OCI-LY7 (cell line): ENCODE data around the gene KIAA1328. TPM values are rescaled to one million over a fixed set of nuclear protein-coding genes. Genes with fewer than 3 reads are reported as not detected.

ENCODE experiments used
- BruUV-seq: library from RNA; stranded (reverse); fragments of 400-500 nt; replicated peaks from 2 replicates; lab custom pipeline; 2021; lab: Mats Ljungman, UMichigan
- CTCF ChIA-PET: fragments of 300-600 bp; sonication (Branson Sonifier 250); formaldehyde crosslinking; loops from one replicate; lab custom pipeline; 2022; ENCODE audit warnings: antibody characterized with exemption; ENCODE audit not compliant: unreplicated experiment; lab: Charles Lee
- POLR2A ChIA-PET: fragments of 300-600 bp; sonication (Branson Sonifier 250); formaldehyde crosslinking; loops from one replicate; lab custom pipeline; 2022; ENCODE audit warnings: antibody characterized with exemption; lab: Charles Lee
- DNase-seq: peaks from one replicate; pipeline ENCODE4 v3.0.0-alpha.2; 2015; ENCODE audit warnings: low spot score
- H2AFZ ChIP-seq: fragments of 200-600 bp; sonication (generic), shearing (Covaris generic); 2 replicates; pipeline ENCODE4 v1.6.1; 2014; ENCODE audit warnings: mild to moderate bottlenecking, antibody characterized with exemption, low read length, moderate library complexity
- H3K27ac ChIP-seq: fragments of 200-600 bp; sonication (generic); 2 replicates; pipeline ENCODE4 v1.5.1; 2014; ENCODE audit warnings: mixed run types, low read depth, mild to moderate bottlenecking, moderate library complexity, low read length, inconsistent platforms; ENCODE audit not compliant: poor library complexity, severe bottlenecking
- H3K36me3 ChIP-seq: fragments of 200-600 bp; sonication (generic); 2 replicates; pipeline ENCODE4 v1.6.1; 2014; ENCODE audit warnings: mild to moderate bottlenecking, antibody characterized with exemption, low read length, moderate library complexity, mixed read lengths; ENCODE audit not compliant: insufficient read depth
- H3K4me1 ChIP-seq: fragments of 200-600 bp; sonication (generic); 2 replicates; pipeline ENCODE4 v1.5.1; 2014; ENCODE audit warnings: mild to moderate bottlenecking, low read length; ENCODE audit not compliant: insufficient read depth, poor library complexity, severe bottlenecking
- H3K4me2 ChIP-seq: fragments of 200-600 bp; sonication (generic); 2 replicates; pipeline ENCODE4 v1.6.1; 2014; ENCODE audit warnings: mild to moderate bottlenecking, low read length
- H3K4me3 ChIP-seq: fragments of 200-600 bp; sonication (generic); 2 replicates; pipeline ENCODE4 v1.5.1; 2014; ENCODE audit warnings: mild to moderate bottlenecking, low read depth, low read length; ENCODE audit not compliant: poor library complexity, severe bottlenecking
- H3K79me2 ChIP-seq: fragments of 200-600 bp; sonication (generic); 2 replicates; pipeline ENCODE4 v1.6.1; 2016; ENCODE audit warnings: low read depth, mild to moderate bottlenecking, low read length, moderate library complexity, mixed read lengths; ENCODE audit not compliant: insufficient read depth
- H3K9me2 ChIP-seq: fragments of 200-600 bp; sonication (generic); 2 replicates; pipeline ENCODE4 v1.6.1; 2016; ENCODE audit warnings: mild to moderate bottlenecking, low read length, mixed read lengths; ENCODE audit not compliant: insufficient read depth
- H3K9me3 ChIP-seq: fragments of 200-600 bp; sonication (generic); 2 replicates; pipeline ENCODE4 v1.6.1; 2014; ENCODE audit warnings: mild to moderate bottlenecking, mixed run types, low read length, mixed read lengths
- H4K20me1 ChIP-seq: fragments of 200-600 bp; sonication (generic); 2 replicates; pipeline ENCODE4 v1.6.1; 2014; ENCODE audit warnings: mild to moderate bottlenecking, antibody characterized with exemption, low read length, moderate library complexity, mixed read lengths; ENCODE audit not compliant: insufficient read depth
- EZH2phosphoT487 ChIP-seq: fragments of 200-600 bp; sonication (generic); IDR thresholded peaks from 2 replicates; pipeline ENCODE4 v1.6.1; 2018; ENCODE audit warnings: low read depth, borderline replicate concordance, mild to moderate bottlenecking, mixed run types, antibody characterized with exemption, low read length, moderate library complexity, mixed read lengths
- intact Hi-C: fragments of 100-400 bp; cut with micrococcal nuclease; formaldehyde crosslinking; loops from one replicate; pipeline ENCODE4 v1.10.0; 2022; ENCODE audit not compliant: unreplicated experiment
- total RNA-seq, 2 experiments: library from RNA; depleted of rRNA in 1 of 2; stranded (reverse); fragments of >200 nt in 1 of 2; shearing (Covaris generic) in 1 of 2; gene quantifications; 2 replicates each; pipeline ENCODE4 v1.2.3, GENCODE V29; 2014 to 2022
- TF ChIP-seq, protein P1 (sequence below): fragments of 200-600 bp; sonication (generic); conservative IDR thresholded peaks from 2 replicates; pipeline ENCODE4 v1.5.1; 2014; ENCODE audit warnings: mild to moderate bottlenecking, antibody characterized with exemption, low read length, moderate library complexity, mixed read lengths

The KIAA1328 gene
- total RNA-seq, 2 experiments from 2014 or later, result 3.0 to 5.8 TPM

DNA sequence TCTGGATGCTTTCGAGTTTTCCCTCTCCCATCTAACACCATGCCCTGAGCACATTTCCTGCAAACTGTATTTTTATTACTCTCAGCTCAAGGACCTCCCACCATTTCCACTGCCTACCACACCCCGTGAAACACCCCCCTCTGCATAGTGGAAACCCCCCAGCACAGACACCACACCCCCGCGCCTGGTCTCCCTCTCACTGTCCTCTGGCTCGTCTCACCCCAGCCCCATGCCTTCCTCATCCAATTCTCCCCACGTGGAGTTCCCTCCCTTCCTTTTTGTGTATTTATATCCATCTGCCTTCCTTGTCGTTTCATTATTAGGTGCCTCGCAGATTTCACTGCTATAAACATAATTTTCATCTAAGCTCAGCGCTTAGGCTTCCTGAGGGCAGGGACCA, 429.2 kb downstream of the KIAA1328 start:
- Histone ChIP-seq H3K4me3 (no peak overlapping the region), H3K79me2 (no peaks in the 10 kb centered on the region), H4K20me1 (no peaks in the 10 kb centered on the region), H3K9me3 (no peaks in the 10 kb centered on the region), H2AFZ (no peak overlapping the region), H3K4me2 (no peak overlapping the region), H3K4me1 (no peaks in the 10 kb centered on the region), H3K9me2 (no peaks in the 10 kb centered on the region), H3K36me3 (no peaks in the 10 kb centered on the region), H3K27ac (no peak overlapping the region)
- ChIA-PET CTCF (no interaction called here), POLR2A (interaction anchor here (0.6 kb wide), 1 partner anchor 148 kb away, joined by 3 read pairs; no protein-coding TSS in a partner anchor)
- no TSS peak for BruUV-seq
- intact Hi-C loops, result no loop called here
- TF ChIP-seq EZH2phosphoT487, result no peak
- TF ChIP-seq, protein P1, sequence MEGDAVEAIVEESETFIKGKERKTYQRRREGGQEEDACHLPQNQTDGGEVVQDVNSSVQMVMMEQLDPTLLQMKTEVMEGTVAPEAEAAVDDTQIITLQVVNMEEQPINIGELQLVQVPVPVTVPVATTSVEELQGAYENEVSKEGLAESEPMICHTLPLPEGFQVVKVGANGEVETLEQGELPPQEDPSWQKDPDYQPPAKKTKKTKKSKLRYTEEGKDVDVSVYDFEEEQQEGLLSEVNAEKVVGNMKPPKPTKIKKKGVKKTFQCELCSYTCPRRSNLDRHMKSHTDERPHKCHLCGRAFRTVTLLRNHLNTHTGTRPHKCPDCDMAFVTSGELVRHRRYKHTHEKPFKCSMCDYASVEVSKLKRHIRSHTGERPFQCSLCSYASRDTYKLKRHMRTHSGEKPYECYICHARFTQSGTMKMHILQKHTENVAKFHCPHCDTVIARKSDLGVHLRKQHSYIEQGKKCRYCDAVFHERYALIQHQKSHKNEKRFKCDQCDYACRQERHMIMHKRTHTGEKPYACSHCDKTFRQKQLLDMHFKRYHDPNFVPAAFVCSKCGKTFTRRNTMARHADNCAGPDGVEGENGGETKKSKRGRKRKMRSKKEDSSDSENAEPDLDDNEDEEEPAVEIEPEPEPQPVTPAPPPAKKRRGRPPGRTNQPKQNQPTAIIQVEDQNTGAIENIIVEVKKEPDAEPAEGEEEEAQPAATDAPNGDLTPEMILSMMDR, result no peak
- DNase-seq, result no peak

DNA sequence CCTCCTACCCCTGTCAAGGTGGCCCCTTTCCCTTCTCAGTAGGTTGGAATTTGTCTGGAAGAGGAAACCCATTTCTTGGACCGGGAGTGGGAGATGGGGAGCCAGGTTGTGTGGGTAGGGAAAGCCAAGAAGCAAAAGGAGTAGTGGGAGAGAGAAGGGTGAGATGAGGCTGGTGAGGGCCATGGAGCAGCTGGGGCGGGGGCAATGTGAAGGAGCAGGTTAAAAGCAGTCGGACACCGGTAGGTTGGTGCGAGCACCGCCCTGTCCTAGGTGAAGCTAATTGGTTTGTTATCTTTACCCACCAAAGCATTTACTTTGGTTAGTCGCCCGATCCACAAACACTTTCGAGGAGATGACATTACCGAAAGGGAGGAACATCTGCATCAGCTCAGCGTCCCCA, 429.9 kb downstream of the KIAA1328 start:
- H3K9me3 ChIP-seq, result no peaks in the 10 kb centered on the region
- TF ChIP-seq EZH2phosphoT487, result no peak
- TF ChIP-seq, protein P1, result no peak
- no peak for DNase-seq
- no peaks in the 10 kb centered on the region for H4K20me1 ChIP-seq
- ChIA-PET POLR2A (interaction anchor here (0.6 kb wide), 1 partner anchor 149 kb away, joined by 3 read pairs; no protein-coding TSS in a partner anchor), CTCF (no interaction called here)
- H3K4me3 ChIP-seq, result no peak overlapping the region
- no peaks in the 10 kb centered on the region for H3K9me2 ChIP-seq
- H2AFZ ChIP-seq, result no peak overlapping the region
- H3K79me2 ChIP-seq, result no peaks in the 10 kb centered on the region
- intact Hi-C loops, result no loop called here
- no peaks in the 10 kb centered on the region for H3K4me1 ChIP-seq
- H3K36me3 ChIP-seq, result no peaks in the 10 kb centered on the region
- H3K4me2 ChIP-seq, result no peak overlapping the region
- no peak overlapping the region for H3K27ac ChIP-seq
- BruUV-seq, result no TSS peak

DNA sequence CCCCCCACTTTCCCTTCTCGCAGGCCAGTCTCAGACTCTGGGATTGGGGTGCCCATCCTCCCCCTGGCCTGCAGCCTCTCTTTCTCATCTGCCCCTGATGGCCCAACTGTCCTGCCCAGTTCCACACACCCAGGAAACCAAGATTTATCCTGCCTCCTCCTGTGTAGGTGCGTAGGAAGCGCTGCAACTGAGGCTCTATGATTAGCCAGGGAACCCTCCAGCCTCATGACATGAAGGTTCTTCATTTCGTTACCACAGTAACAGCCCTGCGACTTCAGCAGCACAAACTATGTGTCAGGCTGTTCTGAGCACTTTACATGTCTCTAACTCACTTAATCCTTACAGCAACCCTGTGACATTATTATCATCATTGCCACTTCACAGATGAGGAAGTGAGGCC, 430.8 kb downstream of the KIAA1328 start:
- H4K20me1 ChIP-seq, result no peaks in the 10 kb centered on the region
- ChIA-PET CTCF (no interaction called here), POLR2A (no interaction called here)
- no peaks in the 10 kb centered on the region for H3K36me3 ChIP-seq
- no peak overlapping the region for H3K4me2 ChIP-seq
- DNase-seq, result no peak
- no peaks in the 10 kb centered on the region for H3K4me1 ChIP-seq
- TF ChIP-seq, protein P1, result no peak
- TF ChIP-seq EZH2phosphoT487, result no peak
- BruUV-seq, result no TSS peak
- no peaks in the 10 kb centered on the region for H3K9me3 ChIP-seq
- H3K4me3 ChIP-seq, result no peak overlapping the region
- H3K9me2 ChIP-seq, result no peaks in the 10 kb centered on the region
- no peak overlapping the region for H2AFZ ChIP-seq
- no peaks in the 10 kb centered on the region for H3K79me2 ChIP-seq
- intact Hi-C loops, result no loop called here
- no peak overlapping the region for H3K27ac ChIP-seq
